HG02678 (cell line): Measurements from ENCODE around the gene ZNHIT2.

Source experiments
- ATAC-seq: cut with Tn5 transposase; IDR thresholded peaks from one replicate; pipeline ENCODE4 v1.9.1; 2021; ENCODE audit warnings: mild to moderate bottlenecking, moderate library complexity; ENCODE audit not compliant: unreplicated experiment

Gene ZNHIT2

DNA sequence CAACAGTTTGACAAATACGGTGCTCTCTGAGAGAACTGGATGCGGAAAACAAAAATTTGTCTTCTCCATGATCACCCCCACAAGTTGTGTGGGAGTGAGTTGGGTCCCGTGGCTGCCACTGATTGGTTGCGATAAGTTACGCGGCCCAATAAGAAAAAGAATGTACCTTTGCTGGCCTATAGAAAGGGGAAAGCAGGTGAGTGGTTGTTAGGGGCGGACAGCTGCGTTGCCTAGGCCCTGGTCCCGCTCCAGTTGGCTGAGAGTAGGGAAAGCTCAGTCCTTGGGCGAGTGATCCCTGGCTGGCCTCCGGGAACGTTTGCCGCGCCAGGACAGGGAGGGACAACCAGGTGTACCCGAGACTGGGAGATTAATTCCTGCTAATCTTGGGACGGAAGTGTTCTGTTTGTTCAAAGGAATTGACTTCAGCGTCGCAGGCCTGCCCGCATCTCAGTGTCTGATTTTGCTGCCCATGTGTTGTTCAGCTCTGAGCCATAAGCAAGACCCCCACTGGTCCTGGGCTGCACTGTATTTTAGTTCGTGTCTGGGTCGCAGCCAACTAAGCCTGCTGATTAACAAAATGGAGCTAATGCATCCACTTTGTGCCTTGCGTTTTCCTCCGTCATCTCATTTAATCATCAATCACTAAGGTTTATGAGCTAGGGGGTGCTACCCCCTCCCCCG lies 17.6 kb upstream of the ZNHIT2 start:
- peak; percentile 60 for ATAC-seq

DNA sequence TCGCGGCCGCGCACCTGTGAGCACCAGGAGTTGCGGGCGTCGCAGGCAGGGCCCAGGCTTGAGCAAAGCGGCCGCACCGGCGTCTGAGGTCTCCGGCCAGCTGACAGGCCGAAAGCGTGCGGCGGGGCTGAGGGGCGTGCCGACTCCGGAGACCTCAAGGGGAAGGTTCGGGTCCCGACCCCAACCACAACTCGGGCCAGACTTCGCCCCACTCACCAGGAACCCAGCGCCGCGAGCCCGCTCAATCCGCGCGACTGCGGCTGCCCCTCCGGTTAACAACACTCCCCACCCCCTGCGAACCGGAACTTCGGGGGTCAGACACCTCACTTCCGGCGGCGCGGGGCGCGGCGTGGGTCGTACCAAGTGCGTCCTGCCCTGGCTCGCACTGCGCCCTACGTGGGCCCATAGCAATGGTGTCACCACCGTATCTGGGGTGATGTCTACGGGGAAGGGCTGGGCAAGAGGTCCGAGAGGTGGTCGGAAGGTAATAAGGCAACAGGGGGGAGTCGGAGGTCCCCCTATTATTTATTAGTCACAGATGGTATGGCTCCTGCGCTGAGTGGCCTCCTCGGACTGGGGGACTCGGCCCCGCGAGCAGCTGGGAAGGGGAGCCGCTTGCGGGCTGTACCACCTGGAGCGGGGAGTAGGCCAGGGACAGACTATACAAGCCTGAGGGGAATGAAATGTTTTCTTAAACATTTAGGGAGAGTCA lies 16.9 kb upstream of the ZNHIT2 start, which contains the start of gene SYVN1:
Gene SYVN1, minus strand, starts transcription at position 280 of the 712 bp plus-strand sequence. CDS start 918 bp downstream, outside the sequence.
- ATAC-seq: peak; percentile 52

DNA sequence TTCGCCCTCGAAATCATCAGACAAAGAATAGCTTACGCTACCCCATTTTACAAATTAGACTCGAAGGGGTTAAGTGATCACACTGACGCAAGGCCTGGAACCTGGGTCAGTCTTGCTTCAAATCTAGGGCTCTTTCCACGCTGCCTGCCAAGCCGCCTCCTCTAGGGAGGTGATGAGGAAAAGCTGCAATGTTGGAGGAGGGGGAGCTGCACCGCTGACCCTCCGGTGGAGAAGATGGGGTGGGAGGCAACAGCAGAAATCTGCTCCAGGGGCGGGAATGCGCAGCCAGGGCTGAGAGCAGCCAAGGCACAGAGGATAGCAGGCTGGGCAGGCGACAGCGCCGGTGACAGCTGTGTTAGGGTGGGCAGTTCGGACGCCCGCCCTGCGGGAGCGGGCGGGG lies 16.2 kb upstream of the ZNHIT2 start:
- no peak for ATAC-seq

DNA sequence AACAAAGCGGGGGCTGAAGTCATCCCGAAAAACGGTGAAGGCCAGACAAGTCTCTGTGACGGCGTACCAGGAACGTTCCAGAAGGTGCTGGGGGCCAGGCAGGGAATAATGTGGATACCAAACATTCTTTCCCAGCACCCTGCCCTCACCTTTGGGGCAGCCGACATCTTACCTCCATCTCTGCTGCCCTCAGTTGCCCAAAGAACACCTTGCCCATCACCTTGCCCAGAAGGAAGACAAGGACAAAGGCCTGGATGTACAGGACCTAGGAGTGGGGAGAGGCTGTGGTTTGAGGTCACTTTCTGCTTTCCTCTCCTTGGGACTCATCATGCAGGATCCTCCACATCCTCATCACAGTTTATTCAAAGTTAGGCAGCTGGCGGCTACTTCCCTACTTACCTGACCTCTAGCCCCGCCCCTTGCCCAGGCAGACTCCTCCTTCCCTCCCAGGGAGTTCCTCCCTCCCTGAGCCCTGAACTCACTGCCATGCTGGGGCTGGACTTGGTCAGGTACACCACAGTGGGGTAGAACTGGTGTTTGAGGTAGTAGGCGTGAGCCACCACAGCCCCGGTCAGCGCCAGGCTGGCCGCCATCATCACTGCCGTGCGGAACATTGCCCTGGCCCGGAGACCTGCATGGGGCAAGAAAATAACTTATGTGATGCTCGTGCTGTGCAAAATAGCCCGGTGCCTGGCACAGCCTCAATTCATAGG lies 15.6 kb upstream of the ZNHIT2 start:
- ATAC-seq: peak; percentile 24

DNA sequence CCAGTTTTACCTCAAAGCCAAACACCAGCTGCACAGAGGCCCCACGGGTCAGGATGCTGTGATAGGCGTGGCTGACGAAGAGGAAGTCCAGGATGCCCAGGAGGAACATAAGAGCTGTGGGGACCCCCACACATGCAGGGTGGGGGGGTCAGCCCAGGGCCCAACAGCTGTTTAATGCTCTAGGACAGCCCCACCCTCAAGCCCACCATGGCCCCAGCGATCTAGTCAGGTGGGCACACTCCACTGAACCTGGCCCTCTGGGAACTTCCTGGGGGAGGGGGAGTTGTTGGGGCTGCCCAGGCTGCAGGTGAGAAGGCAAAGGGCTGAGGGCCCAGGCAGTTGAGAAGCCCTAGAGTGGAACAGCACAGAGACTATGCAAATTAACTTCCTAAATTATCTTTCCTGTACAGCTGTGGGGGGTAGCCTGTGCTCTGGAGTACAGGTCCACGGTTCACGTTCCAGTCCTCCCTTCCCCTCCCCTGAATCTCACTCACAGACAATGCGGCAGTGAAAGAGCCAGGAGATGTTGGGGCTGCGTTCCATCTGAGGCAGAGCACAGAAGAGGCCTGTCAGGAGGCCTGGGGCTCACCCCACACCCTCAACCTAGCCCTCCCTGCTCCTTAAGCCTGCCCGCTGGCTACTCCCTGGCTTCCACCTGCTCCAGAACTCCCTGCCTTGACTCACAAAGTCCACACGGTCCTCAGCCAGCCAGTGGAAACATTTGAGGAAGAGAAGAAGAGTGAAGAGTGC lies 14.9 kb upstream of the ZNHIT2 start:
- peak; percentile 48 for ATAC-seq

DNA sequence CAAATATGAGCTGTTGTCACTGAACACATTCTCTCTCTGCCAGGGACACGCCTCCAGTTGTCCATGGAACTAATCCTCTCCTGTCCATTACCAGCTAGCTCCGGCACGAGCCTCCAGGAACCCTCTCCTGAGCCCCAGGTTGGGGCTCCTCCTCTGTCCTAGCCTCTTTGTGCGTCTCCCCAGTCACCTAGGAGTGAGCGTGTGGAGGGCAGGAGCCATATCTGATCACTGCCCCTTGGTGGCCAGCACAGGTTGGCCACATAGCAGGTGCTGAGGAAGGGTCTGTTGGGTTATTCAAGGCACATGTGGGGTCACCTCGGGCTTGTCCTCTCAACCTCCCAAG lies 14.4 kb upstream of the ZNHIT2 start:
- no peak for ATAC-seq

DNA sequence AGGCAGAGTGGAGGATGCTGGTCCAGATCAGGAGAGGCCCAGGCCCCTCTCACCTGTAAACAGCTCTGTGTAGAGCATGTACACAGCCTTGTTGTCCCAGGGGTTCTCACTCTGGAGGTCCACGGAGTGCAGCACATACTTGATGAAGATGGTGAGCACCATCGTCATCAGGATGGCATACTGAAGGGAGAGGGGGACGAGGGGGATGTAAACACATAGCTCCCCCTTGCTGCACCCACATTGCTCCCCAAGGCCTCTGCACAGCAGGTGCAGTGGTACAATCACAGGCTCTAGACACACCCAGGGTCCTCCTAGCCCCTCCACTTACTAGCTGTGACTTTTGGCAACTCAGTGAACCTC lies 13.9 kb upstream of the ZNHIT2 start:
- no peak for ATAC-seq

DNA sequence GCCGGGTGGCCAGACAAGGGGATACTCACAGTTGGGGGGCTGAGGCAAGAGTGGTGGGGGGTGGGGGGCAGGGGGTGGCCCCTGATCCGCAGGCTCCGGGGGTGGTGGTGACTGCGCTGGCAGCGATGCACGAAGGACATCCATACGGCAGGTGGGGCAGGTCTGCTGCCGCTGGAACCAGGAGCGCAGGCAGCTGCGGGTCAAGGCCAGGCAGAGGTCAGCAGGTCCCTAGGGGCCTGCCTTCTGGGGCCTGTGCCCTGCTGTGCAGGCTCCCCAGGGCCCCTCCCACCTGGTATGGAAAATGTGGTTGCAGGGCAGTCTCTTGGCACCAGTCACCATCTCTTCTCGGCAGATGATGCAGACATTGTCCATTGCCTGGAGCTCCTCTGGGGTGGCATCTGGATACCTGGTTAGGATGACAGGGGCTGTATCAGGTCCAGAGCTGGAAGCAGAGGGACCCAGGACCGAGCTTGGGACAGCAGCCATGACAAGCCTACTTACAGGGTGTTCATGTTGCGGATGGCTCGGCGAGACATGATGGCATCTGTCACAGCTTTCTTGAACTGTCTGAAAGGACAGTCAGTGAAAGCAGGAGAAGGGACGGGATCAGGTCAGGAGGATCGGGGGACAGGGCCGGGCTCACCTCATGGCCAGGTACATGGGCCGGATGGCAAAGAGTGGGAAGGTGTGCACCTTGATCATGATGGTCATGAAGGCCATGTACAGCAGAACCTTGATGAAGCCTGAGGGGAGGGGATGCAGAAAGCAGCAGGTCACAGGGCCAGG lies 13.3 kb upstream of the ZNHIT2 start:
- no peak for ATAC-seq

DNA sequence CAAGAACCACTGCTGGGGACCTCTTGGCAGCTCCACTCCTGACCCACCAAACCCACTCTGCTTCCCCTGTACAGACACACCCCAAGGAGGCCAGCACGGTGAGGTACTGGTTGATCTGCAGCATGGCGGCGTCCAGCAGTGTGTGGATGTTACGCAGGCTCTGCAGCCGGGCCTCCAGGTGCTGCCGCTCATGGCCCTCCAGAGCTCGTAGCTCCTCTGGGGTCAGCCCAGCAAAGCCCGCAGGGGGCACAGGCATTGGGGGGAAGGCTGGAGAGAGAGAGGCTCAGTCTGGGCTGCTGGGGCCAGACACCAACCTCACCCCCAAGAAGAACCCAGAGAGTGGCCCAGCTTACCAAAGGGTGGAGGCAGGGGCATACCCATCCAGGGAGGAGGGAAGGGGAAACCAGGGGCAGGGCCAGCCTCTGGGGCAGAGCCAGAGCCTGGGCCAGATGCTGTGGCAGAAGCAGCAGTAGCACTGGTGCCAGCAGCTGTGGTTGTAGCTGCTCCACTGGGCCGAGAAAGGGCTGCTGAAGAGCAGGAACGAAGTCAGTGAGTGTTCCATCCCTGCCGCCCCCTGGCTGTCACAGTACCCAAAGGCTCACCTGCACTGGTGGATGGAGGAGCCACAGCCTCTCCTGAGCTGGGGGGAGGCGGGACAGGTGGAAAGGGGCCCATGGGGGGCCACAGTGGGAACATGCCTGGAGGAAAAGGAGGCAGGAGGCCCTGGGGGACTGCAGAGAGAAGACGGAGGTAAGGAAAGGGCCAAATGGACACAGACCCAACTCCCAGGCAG lies 12.3 kb upstream of the ZNHIT2 start:
- ATAC-seq: no peak

DNA sequence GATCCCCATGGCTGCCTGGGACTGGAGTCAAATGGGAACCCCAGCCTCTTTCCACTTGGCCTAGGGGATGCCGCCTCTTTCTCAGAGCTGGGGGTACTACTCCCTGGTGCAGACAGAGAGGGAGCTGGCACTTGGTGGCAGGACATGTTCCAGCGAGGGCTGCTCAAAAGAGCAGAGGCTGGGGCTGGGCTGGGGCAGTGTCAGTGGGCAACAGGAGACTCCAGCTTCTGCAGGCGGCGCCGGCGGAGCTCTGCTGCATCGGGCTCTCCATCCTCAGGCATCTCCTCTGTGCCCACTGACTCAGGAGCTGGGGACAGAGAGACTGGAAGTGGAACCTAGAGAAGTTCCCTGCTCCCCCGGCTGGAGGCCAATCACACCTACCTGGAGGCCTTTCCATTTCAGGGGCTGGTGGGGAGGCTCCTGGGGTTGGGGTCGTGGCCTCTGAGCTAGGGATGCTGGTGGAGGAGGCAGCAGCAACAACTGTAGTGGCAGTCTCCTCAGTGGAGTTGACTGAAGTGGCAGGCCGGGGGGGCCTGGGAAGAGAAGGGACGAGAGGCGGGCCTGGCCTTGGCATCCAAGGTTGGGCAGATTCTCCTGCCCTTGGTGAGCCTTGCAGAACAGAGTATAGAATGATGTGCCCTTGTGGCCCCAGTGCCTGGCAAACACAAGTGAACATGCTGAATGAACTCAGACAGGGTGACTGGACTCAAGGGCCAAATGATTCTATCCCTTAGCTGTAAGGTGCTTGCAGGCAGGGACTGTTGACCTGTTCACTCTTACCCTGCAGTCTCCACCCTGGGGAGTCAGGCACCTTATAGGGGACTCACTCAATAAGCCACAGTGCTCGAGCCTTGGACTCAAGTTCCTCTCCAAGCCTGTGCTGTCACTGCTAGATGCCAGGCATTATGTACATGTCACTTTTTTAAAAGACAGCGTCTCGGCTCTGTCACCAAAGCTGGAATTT lies 11.0 kb upstream of the ZNHIT2 start:
- no peak for ATAC-seq

DNA sequence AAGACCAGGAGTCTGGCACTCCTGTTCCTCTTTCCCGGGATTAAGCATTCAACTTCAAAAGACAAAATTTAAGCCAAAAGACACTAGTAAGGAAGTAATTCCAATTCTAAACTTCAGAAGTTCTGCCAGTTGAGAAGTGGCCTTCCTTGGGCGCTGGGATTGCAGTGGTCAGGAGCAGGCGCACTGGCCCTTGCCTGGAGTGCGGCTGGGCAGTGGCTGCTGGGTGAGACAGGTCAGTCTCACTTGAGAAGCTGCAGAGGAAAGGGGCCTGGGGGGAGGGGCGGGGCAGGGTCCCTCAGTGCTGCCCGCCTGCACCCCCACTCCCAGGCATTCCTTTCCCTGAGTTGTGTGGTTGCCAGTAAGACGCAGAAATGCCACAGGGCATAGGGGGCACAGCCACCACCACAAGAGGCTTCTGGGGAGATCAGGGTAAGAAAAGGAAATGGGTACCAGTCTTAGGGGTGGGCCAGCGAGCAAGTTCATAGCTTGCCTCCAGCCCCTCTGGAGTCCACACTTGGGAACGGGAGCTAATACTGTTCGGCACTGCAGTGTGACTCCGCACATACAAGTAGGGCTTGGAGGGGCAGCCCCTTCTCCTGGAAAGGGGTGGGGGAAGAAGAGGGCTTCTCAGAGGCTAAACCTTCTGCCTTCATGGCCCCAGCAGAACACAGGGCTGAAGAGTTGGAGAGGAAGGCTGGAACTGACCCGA lies 10.1 kb upstream of the ZNHIT2 start:
- no peak for ATAC-seq

DNA sequence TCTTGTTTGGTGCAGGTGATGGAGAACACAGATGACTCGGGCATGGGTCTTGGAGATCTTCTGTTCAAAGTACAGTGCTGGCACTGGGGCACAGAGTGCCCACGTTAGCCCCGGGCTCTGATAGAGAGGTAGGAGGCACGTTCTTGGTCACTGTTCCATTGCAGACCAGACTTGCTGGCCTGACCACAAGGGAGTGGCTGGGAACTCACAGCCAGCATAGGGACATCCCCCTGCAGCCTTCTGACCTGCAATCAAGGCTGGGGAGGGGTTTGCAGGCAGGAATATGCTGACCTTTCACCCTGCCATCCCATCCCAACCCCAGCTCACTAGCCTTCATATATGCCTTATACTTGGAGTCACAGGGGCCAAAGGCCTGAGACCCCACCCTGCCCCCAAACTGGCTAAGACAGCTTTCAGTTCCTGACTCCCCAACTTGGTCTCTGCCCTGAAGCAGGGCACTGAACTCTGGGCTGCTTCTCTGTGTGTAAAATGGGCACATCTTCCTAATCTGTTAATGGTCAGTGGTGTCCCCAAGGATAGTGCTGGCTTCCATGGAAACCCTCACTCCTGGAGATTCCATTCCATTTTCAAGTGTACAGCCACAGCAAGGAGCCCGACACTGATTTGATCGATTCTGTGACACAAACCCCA lies 9.2 kb upstream of the ZNHIT2 start:
- ATAC-seq: no peak

DNA sequence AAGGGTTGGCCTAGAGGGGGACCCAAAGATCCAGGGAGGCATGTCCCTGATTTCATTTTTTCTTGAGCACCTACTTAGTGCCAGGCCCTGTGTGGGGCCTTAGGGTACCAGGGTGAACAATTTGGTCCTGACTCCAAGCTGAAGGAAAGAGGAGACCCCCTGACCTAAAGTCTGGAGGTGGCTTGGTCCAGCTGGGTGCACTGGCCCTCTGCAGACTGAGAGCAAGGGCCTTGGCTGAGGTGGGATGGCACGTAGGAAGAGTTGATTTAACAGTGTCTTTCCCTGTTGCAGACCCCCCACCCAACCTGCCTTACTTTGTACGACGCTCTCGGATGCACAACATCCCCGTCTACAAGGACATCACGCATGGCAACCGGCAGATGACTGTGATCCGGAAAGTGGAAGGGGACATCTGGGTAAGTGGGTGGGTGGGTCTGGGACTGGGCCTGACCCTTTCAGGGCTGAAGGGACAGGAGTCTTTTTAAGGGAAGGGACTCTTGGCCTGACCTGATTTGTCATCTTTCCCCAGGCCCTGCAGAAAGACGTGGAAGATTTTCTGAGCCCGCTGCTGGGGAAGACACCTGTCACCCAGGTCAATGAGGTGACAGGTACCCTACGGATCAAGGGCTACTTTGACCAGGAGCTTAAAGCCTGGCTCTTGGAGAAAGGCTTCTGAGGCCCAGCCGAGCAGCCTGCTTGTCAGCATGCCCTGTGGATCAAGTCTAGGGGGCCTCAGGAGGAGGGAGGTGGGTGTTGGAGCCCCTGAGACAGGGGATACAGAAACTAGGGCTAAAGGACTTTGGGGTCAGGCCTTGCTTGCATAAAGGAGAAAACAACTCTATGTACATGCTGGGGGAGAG lies 7.9 kb upstream of the ZNHIT2 start:
- ATAC-seq: no peak

DNA sequence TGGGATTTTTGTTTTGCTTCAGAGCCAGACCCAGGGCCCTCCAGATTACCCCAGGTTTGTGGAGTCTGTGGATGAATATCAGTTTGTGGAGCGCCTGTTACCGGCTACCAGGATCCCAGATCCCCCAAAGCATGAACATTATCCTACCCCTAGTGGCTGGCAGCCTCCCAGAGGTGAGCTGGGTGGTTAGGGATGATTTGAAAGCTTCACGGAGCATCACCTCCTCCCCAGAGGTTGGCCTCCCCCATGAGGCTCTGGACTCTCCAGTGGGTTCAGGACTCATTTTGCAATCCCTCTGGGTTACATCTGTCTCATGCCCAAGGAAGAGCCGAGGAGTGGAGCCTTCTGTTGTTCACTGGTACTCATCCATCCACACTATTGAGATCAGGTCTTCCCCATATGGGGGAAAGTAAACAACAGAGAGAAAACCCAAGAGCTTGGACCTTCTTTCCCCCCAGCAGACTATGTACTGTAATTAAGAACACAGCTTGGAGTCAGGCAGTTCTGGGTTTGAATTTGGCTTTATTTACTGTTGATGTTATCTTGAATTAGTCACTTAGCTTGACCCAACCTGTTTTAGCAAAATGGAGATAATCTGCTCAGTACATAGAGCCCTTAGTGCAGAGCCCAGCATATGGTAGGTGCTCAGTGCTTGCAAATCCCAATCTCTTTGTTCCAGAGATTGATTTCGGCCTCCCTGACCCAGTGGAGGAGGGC lies 7.1 kb upstream of the ZNHIT2 start:
- ATAC-seq: no peak

DNA sequence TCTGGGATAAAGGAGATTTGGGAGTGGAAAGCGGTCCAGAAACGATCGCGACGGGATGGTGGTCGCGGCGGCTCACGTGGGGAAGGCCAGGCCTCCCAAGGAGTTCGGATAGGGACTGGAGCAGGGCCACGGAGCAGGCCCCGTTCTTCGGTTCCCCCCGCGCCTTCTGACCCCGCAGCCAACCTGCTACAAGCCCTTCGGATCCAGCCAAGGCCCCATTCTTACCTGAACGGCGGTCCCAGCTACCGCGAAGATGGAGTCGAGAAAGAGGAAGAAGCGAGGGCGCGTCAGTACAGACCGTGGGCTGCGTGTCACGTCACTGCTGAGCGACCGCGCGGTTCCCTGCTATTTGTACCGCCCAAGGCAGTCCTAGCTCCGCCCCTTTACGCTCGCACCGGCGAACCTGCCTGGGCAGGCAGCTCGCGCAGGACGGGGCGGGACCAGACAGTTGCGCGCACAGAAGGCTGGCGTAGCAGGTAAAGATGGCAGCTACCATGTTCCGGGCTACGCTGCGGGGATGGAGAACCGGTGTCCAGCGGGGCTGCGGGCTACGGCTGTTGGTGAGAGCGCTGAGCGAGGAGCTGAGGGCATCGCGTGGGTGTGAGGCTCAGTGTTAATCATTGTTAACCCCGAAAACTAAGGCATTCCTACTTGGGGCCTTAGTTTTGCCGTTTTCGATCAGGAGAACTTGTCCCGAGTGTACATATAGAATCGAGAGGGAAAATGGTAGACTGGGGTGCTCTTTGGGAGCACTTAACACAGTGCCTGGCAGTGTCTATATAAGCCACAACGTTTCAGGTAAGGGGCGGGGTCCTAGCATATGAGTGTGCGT lies 4.6 kb upstream of the ZNHIT2 start, which contains the start of the genes FAU and MRPL49:
Gene FAU, minus strand, starts transcription at position 270 of the 832 bp plus-strand sequence. CDS start 321 bp downstream, outside the sequence.
Gene MRPL49, plus strand, starts transcription at position 457 of the 832 bp plus-strand sequence. Its CDS starts 26 bp downstream, at position 483.
- peak; percentile 72 for ATAC-seq
